Measurements from ENCODE around the gene CLMN.

CLMN gene

DNA sequence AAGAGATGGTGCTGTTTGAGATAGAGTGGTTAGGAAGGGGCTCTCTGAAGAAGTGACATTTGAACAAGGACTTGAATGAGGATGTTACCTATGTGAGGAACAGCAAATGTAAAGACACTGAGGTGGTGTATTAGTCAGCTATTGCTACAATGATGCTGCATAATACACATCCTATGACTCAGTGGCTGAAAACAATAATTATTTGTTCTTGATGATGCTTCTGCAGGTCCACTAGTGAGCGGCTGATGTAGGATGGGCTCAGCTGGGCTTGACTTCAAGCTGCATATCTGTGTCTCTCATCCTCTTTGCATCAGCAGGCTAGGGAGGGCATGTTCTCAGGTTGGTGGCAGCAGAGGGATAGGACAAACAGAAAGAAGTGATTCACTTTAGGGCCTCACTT is 21.4 kb upstream of the CLMN start:
- no peak for DNase-seq

- DNase-seq = no peak
These were observed 20.5 kb upstream of the CLMN start for GRCh38 chr14:95340201-95340697.

DNA sequence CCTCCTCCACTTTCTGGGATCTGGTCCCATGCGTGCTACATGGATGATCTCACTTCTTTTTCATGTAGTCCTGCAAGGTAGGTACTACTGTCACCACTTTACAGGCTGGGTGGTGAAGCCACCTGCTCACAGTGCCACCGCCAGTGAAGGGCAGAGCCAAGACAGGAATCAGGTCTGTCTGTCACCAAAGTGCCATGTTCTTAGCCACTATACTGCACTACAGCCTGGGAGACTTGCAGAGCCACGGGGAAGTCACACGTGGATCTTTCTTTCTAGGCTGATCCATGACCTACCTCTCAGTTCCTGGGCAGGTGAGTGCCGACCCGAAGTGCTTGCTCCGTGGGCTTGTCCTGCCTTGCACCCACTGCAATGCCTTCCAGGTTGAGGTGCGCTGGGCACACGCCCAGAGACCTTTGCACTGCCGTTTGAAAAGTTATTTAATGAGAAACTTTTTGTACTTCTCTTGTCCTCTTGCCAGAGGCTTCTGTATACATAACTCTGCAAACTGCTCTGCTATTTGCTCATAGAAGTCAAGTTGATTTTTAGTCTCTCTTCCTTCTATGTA is 19.7 kb upstream of the CLMN start:
- DNase-seq = no peak

GRCh38 chr14:95338436-95338835 is 18.7 kb upstream of the CLMN start:
- DNase-seq = no peak

- no peak for DNase-seq
These were observed 17.4 kb upstream of the CLMN start for GRCh38 chr14:95337041-95337595.

DNA sequence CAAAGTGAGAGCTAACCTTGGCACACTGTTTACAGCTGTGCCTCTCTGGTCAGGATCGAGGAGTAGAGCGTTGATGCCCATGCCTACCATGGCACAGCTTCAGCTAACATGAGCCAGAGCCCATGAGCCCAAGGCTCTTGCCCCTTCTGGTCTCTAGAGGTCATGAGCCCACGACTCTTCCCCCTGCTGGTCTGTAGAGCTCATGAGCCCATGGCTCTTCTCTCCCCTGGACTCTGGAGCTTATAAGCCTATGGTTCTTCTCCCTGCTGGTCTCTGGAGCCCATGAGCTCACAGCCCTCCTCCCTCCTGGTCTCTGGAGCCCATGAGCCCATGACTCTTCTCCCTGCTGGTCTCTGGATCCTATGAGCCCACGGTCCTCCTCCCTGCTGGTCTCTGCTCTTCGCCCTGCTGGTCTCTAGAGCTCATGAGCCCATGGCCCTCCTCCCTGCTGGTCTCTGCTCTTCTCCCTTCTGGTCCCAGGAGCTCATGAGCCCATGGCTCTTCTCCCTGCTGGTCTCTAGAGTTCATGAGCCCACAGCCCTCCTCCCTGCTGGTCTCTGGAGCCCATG is 16.6 kb upstream of the CLMN start:
- no peak for DNase-seq

- no peak for DNase-seq
These were observed 15.4 kb upstream of the CLMN start for GRCh38 chr14:95335071-95335470.

DNA sequence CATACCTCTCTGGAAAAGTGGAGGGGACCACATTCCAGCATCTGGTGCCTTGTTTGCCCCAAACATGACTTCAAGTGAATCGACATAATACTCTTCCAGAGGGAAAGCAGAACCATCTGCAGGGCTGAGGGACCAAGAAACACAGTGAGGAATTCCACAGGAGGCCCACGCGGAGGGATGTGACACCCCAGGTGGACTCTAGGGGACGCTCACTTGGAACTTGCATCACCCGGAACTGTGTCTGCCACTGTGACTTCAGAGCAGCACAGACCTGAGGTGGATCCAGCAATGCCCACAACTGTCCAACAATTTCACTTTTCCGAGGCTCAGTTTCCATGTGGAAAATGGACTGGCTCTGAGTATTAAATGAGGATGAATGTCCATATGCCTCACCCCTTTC is 14.3 kb upstream of the CLMN start:
- no peak for DNase-seq

DNA sequence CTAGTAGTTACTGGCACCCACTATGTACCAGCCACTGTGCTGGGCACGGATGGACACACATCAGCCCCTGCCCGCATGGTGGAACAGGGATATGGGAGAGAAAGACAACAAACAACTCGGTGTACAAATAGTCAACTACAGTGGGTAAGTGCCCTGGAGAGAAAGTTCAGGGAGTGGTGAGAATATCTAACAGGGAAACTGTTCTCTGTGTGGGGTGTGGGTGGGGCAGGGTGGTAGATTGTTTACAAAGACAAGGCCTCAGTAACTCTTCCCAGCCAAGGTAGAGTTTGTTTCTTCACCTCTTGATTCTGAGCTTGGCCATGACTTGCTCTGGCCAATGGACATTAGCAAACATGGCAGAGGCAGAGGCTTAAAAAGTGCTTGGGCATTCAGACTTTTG is 12.9 kb upstream of the CLMN start:
- no peak for DNase-seq

GRCh38 chr14:95331708-95332408 is 12.2 kb upstream of the CLMN start:
- DNase-seq = no peak

DNA sequence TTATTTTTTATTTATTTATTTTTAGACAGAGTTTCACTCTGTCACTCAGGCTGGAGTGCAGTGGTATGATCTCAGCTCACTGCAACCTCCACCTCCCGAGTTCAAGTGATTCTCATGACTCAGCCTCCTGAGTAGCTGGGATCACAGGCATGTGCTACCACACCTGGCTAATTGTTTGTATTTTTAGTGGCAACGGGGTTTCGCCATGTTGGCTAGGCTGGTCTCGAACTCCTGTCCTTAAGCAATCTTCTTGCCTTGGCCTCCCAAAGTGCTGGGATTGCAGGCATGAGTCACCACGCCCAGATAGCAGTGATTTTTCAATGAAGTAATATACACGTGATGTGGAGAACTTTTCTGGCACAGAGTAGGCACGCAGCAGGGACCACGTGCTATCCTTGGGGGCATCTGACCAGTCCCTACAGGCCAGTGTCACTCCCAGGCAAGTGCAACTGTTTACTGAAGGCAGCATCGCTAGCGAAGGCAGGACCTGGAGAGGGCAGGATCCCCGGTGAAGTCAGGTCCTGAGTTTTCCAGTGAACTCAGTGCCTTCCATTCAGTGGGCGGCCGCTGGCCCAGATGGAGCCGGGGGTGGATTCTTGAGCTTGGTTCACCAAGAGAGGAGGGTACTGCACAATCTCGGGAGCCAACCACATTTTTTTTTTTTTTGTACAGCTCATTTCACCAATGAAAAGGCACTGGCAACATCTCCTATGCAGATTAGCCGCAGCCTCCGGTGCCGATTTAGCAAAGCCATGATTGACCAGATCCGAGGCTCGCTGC is 11.1 kb upstream of the CLMN start:
- DNase-seq = no peak

GRCh38 chr14:95329941-95330340 is 10.2 kb upstream of the CLMN start:
- no peak for DNase-seq

GRCh38 chr14:95328729-95329503 is 9.2 kb upstream of the CLMN start:
- no peak for DNase-seq

DNA sequence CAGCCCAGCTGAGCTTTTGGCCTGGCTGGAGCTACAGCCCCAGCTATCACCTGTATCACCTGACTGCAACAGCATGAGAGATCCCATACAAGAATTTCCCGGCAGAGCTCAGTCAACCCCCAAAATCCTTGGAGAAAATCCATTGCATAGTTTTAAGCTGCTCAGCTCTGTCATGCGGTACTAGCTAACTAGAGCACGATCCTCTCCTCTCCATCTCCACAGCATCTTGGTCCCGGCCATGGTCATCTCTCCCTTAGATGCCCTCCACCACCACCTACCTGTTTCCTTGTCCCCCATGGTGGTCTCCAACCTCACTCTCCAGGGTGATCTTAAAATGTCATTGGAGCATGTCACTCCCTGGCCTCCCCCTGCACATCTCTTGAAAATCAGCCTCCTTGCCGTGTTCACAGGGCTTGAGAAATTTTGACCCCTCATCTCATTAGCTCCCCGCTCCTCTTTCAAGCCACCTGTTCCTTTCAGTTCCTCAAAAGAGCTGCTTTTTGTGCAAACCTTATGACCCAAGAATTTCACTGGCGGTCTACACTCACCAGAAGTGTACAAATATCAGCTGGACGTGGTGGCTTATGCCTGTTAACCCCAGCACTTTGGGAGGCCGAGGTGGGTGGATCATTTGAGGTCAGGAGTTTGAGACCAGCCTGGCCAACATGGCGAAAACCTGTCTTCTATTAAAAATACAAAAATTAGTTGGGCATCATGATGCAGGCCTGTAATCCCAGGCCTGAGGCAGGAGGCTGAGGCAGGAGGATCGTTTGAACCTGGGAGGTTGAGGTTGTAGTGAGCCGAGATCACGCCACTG is 8.1 kb upstream of the CLMN start:
- no peak for DNase-seq

GRCh38 chr14:95326987-95327386 is 7.3 kb upstream of the CLMN start:
- DNase-seq = no peak

- DNase-seq = no peak
These were observed 4.2 kb upstream of the CLMN start for GRCh38 chr14:95323917-95324316.

- DNase-seq = no peak
These were observed 3.7 kb upstream of the CLMN start for GRCh38 chr14:95323361-95323760.

DNA sequence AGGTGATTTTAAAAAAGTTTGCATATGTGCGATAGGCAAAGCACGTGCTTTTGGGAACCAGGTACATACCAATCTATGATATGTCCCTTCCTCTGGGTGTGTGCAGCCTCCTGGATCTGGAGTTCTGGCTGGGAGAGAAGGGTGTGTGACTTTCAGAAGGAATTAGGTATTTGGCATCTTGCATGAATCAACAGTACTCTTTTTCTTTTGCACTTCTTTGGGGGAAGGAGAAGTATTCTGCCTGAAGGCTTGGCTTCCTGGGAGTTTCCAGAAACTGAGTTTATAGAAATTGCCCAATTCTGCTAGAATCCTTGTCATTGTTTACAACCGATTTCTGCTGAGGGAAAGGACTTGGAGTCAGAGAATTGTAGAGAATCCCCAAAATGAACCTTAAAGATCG is 2.9 kb upstream of the CLMN start:
- DNase-seq = no peak

GRCh38 chr14:95321693-95322455 is 2.2 kb upstream of the CLMN start:
- no peak for DNase-seq

- no peak for DNase-seq
These were observed 1.4 kb upstream of the CLMN start for GRCh38 chr14:95320955-95321600.
